ENCODE results near the gene NDUFV3.
A peak's percentile ranks its signal among the peaks of the same experiment; 100 is the strongest.
"Not testable (repeated sequence)": the region's sequence is repeated elsewhere in the genome, so short reads cannot be mapped to it uniquely, and the experiment has no call there.

The NDUFV3 gene

DNA sequence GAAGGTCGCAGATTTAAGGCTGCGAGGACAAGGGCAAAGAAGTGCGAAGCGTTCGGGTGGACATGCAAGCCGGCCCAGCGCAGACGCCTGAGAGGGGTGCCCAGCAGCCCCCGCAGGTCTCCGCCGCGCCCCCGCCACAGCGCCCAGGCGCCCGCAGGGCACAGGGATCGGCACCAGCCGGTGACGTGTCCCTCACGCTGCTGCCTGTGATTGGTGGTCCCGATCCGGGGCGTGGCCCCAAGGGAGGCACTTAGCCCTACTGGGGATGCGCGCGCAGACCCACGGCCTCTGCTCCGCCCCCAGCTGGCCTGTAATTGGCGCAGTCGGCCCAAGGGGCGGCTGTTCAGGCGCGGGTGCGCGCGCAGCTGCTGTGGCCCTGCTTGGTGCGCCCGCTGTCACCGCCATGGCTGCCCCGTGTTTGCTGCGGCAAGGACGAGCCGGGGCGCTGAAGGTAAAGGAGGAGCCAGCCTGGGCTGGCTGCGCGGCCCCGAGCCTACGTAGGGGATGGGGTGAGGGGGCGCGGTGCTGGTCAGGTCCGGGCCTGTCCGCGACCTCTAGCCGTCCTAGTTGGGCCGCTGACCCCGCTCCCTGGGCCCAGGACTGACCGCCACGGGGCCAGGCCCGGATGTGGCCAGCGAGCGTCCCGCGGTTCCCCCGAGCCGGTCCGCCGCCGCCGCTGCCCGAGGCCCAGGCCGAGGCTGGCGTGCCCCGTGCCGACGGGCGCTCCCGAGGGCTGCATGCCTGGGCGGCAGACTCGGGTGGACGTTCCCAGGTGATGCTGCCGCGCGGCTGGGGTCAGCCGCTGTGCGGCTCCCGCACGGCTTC, at the start of gene NDUFV3:
Gene NDUFV3 (plus strand): TSS at position 379 of the 825 bp plus-strand sequence. CDS start 25 bp downstream, at position 404.
- peak; percentile 99 for DNase-seq (ENCODE audit: low spot score)

DNA sequence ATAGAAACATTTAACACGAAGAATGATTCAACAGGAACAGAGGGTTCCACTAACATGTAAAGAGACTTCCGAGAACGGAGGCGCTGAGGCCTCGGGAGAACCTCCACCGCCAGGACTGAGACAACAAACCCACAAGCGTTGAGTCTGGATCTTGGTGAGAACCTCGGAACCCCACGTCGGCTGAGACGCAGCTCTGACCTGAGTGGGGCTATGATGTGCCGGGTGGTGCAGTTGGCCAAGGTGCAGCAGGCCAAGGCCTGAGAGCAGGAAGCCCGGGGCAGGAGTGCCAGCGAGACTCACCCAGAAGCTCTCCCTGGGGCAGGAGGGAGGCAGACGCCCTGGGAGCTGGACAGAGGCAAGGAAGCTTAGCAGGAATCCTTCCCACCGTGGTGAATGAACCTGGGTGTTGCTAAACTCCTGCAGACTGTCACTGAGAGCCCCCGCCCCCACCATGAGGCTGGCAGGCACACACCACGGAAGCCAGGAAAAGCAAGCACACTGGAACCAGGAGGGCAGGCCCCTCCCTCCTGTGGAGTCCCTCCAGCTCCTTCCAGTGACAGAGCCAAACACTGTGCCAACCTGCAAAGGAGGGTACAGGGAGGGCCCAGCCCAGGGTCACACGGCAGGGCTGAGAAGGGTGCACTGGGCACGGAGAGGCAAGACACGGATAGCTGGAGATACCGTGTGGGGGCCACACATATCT, 48.5 kb upstream of the NDUFV3 start:
- no peak for DNase-seq (ENCODE audit: low spot score)

- no peak for DNase-seq (ENCODE audit: low spot score)
Observed at GRCh38 chr21:42845296-42845965, 47.7 kb upstream of the NDUFV3 start.

- no peak for DNase-seq (ENCODE audit: low spot score)
Observed at GRCh38 chr21:42846221-42846620, 46.9 kb upstream of the NDUFV3 start.

DNA sequence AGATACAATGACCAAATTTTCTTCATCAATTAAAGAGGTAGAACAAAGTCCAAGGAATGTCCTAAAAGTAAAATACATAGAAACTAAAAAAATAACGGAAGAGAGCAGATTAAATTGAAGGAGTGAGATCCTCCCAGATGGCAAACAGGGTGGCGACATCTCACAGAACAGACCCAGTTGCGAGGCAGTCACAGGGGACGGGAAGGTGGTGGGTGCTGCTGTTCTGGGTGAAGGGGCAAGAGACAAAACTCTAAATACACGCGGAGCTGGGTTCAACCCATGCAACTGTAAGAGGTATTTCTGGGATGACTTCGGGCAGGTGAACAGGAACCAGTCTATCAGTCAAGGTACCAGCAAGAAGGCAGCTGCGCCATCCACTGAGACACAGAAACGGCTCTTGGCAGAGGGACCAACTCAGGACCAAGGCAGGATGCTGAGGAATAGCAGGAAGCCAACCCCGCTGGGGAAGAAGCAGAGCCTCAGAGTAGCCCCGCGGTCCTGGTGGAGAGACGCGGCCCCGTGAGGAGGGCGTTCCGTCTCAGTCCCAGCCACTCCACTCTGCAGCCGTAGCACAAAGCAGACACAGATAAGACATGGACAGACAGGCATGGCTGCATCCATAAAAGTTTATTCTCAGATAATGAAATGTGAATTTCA, 45.9 kb upstream of the NDUFV3 start:
- no peak for DNase-seq (ENCODE audit: low spot score)

DNA sequence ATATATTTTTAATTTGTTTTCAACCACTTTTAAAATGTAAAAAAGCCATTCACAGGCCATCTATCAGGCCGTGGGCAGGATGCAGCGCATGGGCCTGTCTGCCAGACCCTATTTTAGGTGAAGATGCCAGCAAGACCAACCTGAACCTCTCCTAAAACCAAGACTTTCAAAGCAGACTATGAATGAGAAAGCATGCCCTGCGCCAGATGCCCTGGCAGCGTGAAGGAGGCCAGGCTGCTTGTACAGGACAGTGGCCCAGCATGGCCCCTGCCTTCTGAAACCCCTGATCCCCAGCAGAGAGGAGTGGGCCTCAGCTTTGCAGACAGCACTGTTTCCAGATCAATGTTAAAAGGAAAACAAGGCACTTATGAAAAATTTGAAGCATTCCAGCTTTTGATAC, 45.4 kb upstream of the NDUFV3 start:
- DNase-seq (ENCODE audit: low spot score), result no peak

DNA sequence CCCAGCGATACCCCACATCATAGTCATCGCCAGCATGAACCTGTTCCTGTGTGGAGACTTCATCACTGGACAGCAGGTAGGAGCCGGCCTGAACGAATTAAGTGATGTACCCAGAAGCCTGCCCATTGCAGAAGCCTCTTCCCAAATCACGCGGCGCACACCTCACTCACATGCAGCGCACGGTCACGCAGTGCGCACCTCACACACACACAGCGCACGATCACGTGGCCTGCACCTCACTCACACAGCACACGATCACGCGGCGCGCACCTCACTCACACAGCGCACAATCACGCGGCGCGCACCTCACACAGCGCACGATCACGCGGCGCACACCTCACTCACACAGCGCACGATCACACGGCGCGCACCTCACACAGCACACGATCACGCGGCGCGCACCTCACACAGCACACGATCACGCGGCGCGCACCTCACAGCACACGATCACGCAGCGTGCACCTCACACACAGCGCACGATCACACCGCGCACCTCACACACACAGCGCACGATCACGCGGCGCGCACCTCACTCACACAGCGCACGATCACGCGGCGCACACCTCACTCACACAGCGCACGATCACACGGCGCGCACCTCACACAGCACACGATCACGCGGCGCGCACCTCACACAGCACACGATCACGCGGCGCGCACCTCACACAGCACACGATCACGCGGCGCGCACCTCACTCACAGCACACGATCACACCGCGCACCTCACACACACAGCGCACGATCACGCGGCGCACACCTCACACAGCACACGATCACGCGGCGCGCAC, 44.8 kb upstream of the NDUFV3 start:
- DNase-seq (ENCODE audit: low spot score), result not testable (repeated sequence)

- DNase-seq (ENCODE audit: low spot score), result no peak
Observed at GRCh38 chr21:42848932-42849758, 44.0 kb upstream of the NDUFV3 start.

- no peak for DNase-seq (ENCODE audit: low spot score)
Observed at GRCh38 chr21:42849759-42850412, 43.2 kb upstream of the NDUFV3 start.

GRCh38 chr21:42850463-42850862, 42.6 kb upstream of the NDUFV3 start:
- DNase-seq (ENCODE audit: low spot score), result no peak

DNA sequence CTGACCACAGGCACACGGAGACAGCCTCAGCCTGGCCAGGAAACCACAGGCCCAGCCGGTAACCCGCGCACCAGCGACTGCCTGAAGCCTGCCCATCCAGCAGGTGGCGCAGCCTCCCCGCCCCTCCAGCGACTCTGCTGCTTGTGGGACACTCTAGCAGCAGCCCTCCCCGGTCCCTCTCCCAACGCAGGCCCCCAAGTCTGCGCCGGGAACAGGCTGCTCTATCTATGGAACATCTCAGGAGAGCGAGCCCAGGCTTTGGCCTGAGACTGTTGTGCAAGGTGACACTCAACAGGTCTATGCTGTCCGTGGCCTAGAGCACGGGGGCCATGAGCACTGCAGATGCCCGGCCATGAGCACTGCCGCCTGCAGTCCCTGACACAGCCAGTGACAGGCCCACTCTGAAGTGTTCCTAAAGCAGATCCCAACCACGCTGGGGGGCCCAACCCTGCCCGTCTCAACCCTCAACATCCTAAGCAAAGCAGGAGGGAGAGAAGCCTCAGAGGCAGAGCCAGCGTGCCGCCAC, 42.2 kb upstream of the NDUFV3 start:
- peak; percentile 42 for DNase-seq (ENCODE audit: low spot score)

DNA sequence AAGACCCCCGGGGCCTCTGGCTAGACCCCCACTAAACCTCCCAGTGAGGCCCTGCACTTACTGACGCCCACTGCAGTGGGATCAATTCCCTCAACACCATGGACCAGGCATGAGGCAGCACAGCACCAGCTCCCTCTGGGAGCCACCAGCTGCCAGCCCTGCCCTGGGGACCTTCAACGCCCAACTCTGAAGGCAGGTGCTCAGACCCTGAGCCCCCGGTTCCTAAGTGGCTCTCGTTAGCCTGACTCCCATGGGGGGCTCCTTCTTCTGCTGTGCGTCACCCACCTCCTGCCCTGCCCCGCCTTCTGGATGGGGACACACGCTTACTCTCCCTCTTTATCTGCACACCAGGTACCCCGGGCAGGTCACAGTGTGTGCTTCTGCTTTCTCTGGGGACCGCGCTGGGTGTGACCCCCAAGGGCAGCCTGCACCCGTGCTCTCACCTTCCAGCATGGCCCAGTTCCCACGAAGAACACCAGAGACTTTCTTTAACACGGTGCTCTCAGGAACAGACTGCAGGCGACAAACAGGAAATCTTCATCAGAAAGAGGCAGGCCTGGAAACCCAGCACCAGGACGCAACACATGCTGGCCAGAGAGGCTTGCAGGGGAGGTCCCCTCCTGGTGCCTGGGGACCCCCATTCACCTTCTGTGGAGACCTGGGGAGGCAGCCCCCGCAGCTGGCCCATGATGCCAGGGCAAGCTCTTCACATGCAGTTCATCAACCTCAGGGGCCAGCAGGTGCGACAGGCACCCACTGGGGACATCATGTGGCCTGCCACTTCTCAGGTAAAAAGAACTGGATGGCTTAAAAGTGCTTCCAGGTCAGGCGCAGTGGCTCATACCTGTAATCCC, 41.1 kb upstream of the NDUFV3 start:
- no peak for DNase-seq (ENCODE audit: low spot score)

- no peak for DNase-seq (ENCODE audit: low spot score)
Observed at GRCh38 chr21:42852925-42853570, 40.1 kb upstream of the NDUFV3 start.

GRCh38 chr21:42853621-42854020, 39.5 kb upstream of the NDUFV3 start:
- no peak for DNase-seq (ENCODE audit: low spot score)

DNA sequence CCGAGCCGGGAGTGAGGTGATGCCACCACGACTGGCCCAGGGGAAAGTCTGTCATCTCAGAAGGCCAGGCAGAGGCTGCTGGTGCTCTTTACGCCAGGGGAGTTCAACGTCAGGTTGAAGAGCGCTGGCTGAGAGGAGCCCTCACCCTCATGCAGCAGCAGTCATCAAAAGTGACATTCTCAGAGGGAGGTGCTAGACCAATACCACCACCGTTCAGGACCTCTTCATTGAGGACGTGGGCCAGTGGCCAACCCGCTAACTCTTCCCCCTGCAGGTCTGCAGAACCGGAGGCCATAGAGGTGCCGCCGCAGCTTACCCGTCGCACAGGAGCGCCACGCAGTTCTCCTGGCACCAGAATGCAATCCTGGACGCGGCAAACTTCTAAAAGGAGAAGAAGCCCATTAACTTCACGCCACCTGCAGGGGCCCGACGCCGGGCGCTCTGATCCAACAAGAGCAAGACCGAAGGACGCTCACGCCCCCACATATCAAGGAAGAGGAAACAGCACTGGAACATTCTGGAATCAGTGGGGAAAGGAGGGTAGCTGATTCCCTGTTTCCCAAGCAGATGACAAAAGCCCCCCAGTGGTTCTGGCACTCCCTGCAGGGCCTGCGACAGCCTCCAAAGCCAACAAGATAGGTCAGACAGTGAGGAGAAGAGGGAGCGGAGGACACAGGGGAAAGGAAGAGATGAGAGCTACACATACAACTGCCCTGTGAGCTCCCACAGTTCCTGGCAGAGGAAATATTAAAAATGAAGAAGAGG, 38.7 kb upstream of the NDUFV3 start:
- no peak for DNase-seq (ENCODE audit: low spot score)

- DNase-seq (ENCODE audit: low spot score), result no peak
Observed at GRCh38 chr21:42855171-42855936, 37.8 kb upstream of the NDUFV3 start.

DNA sequence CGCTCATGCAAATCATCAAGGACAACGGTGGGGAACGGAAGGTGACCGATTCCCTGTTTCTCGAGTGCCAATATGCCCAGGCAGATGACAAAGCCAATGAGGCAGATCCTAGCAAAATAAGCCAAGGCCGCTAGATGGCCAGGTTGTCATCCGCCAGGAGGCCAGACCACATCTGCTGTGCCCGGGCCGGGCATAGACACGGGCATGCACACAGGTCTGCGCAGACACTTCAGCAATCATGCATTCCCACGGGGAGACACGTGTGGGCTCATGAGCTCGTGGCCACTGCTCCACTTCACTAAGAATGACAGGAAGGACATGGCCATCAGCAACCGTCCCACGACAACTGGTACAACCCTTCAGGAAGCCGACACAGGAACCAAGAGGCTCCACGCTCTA, 37.2 kb upstream of the NDUFV3 start:
- no peak for DNase-seq (ENCODE audit: low spot score)
